Ishikawa (cell line): ENCODE data around the gene SLC35A5.

ENCODE experiments used
- EGR1 ChIP-seq: IDR thresholded peaks from 2 replicates; pipeline ENCODE4 v1.6.1; 2012
- EP300 ChIP-seq: IDR thresholded peaks from 2 replicates; pipeline ENCODE4 v1.6.1; 2012; ENCODE audit warnings: borderline replicate concordance
- FOXM1 ChIP-seq: IDR thresholded peaks from 2 replicates; pipeline ENCODE4 v1.6.1; 2012; ENCODE audit warnings: low read depth, borderline replicate concordance
- MAX ChIP-seq: IDR thresholded peaks from 2 replicates; pipeline ENCODE4 v1.6.1; 2012
- RAD21 ChIP-seq: IDR thresholded peaks from 2 replicates; pipeline ENCODE4 v1.6.1; 2012; ENCODE audit warnings: low read depth
- REST ChIP-seq: IDR thresholded peaks from 2 replicates; pipeline ENCODE4 v1.6.1; 2012; ENCODE audit warnings: low read depth, mild to moderate bottlenecking
- TAF1 ChIP-seq: IDR thresholded peaks from 2 replicates; pipeline ENCODE4 v1.6.1; 2012; ENCODE audit warnings: low read depth, mild to moderate bottlenecking
- TCF12 ChIP-seq: IDR thresholded peaks from 2 replicates; pipeline ENCODE4 v1.6.1; 2012; ENCODE audit warnings: low read depth
- TEAD4 ChIP-seq: IDR thresholded peaks from 2 replicates; pipeline ENCODE4 v1.6.1; 2012
- YY1 ChIP-seq: IDR thresholded peaks from 2 replicates; pipeline ENCODE4 v1.6.1; 2012; ENCODE audit warnings: low read depth
- ZBTB7A ChIP-seq: IDR thresholded peaks from 2 replicates; pipeline ENCODE4 v1.6.1; 2012; ENCODE audit warnings: low read depth

GRCh38 chr3:112568642-112569041, 6.8 kb downstream of the SLC35A5 start:
- TF ChIP-seq EGR1 (no peak), TAF1 (no peak), EP300 (no peak), MAX (no peak), FOXM1 (no peak), YY1 (no peak), REST (no peak), RAD21 (no peak), ZBTB7A (no peak), TEAD4 (no peak), TCF12 (no peak)
